HT1080 (cell line): ENCODE data around the gene PRPF4. TPM values are rescaled to one million over a fixed set of nuclear protein-coding genes. Genes with fewer than 3 reads are reported as not detected.
"Not testable (repeated sequence)": the region's sequence is repeated elsewhere in the genome, so short reads cannot be mapped to it uniquely, and the experiment has no call there.

Experiments
- DNase-seq: peaks from one replicate; pipeline ENCODE4 v3.0.0-alpha.2; 2015; ENCODE audit warnings: low read depth
- polyA plus RNA-seq, 2 experiments: library from polyadenylated mRNA; depleted of rRNA; stranded (reverse); fragments of >200 nt; gene quantifications; 2 replicates each; pipeline ENCODE4 v1.2.3, GENCODE V29; 2015
- total RNA-seq: library from RNA; depleted of rRNA; stranded (reverse); fragments of >200 nt; shearing (Covaris generic); gene quantifications from 2 replicates; pipeline ENCODE4 v1.2.3, GENCODE V29; 2014; rRNA removed

PRPF4 gene
- total RNA-seq, result 98.4 and 101 TPM in 2 replicates
- polyA plus RNA-seq (2015; cell fraction: cytosol; rRNA removed), result 68.5 and 71.8 TPM in 2 replicates
- polyA plus RNA-seq (2015; cell fraction: nucleus; rRNA removed), result 46.8 and 50.6 TPM in 2 replicates

- peak; percentile 99 for DNase-seq
These were observed at the start of gene PRPF4, which contains the start of gene CDC26 for GRCh38 chr9:113275157-113276131. PRPF4 (plus strand) TSS chr9:113275658; CDS start chr9:113275744, 86 bp downstream. CDC26 (minus strand) TSS chr9:113275572; CDS start chr9:113272507, 3,065 bp downstream.

GRCh38 chr9:113227436-113227835 is 48.0 kb upstream of the PRPF4 start:
- no peak for DNase-seq

DNA sequence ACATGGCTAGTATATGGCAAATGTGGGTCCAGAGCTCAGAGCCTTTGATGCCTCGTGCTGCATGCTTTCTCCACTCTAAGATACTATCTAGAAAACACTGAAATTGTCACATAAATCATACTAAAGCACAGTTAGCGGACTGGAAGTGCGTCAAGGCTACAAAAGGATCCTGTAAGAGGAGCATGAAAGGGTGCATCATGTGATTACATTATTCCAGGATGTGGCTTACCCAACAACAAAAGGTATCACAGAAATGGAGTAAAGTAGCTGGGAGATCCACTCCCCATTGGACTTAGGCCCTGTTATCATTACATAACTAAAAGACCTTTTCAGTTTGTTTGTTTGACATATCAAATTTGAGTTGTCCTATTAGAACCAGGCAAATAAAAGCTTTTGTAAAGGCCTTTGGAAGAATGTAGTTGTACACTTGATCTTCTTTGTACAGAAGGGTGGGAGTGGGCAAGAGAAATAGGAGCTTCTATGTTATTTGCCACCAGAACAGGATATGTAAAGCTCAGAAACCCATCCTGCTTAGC is 47.3 kb upstream of the PRPF4 start:
- peak; percentile 2 for DNase-seq

- no peak for DNase-seq
These were observed 43.8 kb upstream of the PRPF4 start for GRCh38 chr9:113231701-113232100.

DNA sequence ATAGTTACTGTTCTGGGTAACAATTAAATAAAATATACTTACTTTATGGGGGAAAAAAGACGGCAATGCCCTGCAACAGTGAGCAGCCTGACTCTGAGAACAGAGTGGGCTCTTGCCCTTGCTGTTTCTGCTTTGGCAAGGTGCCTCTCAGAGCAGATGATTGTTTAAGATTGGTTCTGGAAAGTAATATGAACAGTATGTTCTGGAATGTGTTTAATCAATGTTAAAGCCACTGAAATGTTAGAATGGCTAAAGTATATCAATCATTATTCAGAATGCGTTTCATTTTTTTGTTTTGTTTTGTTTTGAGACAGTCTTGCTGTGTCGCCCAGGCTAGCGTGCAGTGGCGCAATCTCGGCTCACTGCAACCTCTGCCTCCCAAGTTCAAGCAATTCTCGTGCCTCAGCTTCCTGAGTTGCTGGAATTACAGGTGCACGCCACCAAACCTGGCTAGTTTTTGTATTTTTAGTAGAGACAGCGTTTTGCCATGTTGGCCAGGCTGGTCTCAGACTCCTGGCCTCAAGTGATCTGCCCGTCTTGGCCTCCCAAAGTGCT is 39.7 kb upstream of the PRPF4 start:
- DNase-seq, result not testable (repeated sequence)

DNA sequence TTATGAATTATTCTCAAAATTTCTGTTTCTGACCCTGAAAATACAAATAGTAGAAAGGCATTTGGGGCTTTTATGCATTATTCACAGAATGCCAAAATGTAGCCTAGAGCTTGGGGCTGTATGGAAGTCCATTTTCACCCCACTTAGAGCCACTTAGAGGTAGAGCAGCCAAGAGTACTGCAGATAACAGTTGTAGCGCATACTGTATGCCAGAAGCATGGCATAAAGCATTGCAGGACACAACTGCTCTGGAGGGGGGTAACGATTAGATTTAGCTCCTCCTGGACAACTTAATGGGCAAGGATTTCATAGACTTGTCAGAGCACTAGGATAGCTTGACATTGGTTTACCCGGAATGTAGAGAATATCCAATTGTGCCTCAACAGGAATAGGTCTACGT is 38.4 kb upstream of the PRPF4 start:
- DNase-seq, result no peak

GRCh38 chr9:113238202-113238858 is 37.1 kb upstream of the PRPF4 start:
- DNase-seq, result no peak

- no peak for DNase-seq
These were observed 36.6 kb upstream of the PRPF4 start for GRCh38 chr9:113238859-113239232.

DNA sequence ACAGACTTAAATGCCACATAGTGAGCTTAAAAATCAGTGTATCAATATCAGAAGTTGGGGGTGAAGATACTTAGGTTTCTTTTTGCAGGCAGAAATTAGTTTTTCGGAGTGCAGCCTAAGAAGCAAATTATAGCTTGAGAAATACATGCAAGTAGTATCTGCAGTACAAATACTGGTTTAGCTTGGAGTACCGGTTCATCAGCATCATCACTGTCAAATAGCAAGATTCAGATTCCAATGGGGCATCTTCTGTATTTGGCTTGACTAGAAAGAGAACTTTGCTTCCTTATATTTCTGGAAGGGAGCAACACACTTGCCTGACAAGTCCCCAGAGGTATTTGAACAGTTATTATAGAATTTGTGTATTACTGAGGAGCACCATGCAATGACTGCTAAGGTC is 34.3 kb upstream of the PRPF4 start:
- DNase-seq, result no peak

- DNase-seq, result no peak
These were observed 30.9 kb upstream of the PRPF4 start for GRCh38 chr9:113244556-113244955.

GRCh38 chr9:113245894-113246293 is 29.6 kb upstream of the PRPF4 start:
- no peak for DNase-seq

DNA sequence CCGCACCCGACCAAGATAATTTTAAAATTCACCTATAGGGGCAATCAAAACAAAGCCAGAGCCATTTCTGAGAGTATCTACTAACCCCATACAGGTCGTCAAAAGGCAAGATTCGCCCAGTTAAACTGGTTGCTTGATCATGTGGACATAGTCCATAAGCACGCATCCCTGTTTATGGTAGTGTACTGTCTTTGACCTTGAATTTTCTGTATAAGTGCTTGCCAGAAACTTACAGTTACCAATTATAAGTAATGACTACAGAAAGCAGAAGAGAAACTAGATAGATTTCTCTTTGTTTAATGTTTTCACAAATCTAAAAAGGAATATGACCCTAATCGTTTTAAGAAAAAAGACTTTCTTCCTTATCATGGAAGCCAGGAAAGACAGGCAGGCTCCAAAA is 28.5 kb upstream of the PRPF4 start:
- DNase-seq, result no peak

DNA sequence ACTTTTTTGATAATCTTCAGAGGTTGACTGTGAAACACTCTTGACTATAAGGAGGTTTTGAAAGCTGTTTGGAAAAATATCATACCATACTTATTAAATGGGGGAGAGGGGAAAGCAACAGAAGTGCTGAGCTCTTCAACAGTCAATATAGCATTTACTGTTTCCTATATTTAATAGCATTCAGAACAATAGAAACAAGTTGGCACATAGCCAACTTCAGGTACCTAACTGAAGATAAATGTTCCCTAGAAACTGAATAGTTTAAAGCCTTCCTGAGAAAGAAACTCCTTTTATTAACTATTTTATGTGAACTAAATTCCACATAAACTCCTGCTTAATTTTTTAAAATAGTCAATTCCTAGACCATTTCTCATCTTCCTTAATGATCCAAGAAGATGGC is 27.8 kb upstream of the PRPF4 start:
- DNase-seq, result no peak

DNA sequence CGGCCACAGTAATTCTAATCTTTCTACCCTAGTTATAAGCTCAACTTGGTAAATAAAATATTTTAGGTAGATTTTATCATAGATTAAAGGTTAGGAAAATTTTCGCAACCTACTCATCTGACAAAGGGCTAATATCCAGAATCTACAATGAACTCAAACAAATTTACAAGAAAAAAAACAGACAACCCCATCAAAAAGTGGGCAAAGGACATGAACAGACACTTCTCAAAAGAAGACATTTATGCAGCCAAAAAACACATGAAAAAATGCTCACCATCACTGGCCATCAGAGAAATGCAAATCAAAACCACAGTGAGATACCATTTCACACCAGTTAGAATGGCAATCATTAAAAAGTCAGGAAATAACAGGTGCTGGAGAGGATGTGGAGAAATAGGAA is 25.8 kb upstream of the PRPF4 start:
- not testable (repeated sequence) for DNase-seq

DNA sequence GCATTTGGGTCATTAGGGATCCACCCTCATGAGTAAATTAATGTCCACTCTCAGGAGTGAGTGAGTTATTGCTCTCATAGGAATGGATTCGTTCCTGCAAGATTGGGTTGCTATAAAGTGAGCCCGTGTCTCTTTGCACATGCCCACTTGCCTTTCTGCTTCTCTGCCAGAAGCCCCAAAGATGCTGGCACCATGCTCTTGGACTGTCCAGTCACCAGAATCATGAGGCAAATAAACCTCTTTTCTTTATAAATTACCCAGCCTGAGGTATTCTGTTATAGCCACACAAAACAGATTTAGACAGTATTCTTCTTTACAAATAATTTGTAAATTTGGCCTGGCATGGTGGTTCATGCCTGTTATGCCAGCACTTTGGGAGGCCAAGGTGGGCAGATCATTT is 24.7 kb upstream of the PRPF4 start:
- no peak for DNase-seq

GRCh38 chr9:113254991-113255390 is 20.5 kb upstream of the PRPF4 start:
- DNase-seq, result no peak

DNA sequence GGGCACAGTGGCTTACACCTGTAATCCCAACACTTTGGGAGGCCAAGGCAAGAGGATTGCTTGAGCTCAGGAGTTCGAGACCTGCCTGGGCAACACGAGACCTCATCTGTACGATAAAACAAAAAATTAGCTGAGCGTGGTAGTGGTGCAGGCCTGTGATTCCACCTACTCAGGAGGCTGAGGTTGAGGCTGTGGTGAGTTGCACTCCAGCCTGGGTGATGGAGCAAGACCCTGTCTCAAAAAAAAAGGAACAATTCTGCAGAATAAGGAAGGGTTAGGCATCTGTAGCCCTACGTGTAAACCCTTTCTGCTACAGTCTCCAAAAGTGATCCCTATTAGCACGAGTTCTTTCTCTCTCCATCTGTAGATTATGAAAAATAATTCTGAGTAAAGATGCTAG is 20.0 kb upstream of the PRPF4 start:
- DNase-seq, result no peak

- DNase-seq, result no peak
These were observed 17.6 kb upstream of the PRPF4 start for GRCh38 chr9:113257863-113258262.

GRCh38 chr9:113258282-113258681 is 17.2 kb upstream of the PRPF4 start:
- no peak for DNase-seq

GRCh38 chr9:113261917-113262671 is 13.4 kb upstream of the PRPF4 start:
- no peak for DNase-seq

DNA sequence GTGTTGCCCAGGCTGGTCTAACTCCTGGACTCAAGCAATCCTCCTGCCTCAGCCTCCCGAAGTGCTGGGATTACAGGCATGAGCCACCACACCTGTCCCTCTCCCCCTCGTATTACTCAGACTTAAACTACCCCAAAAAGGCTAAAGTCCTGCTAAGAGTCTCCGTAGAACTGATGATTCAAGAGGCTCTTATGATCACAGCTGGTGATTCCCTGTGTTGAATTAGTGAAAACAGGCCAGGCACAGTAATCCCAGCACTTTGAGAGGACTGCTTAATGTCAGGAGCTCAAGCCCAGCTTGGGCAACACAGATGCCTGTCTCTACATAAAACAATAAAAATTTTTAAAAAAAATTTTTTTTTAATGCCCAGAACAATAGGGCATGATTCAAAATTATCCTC is 9.3 kb upstream of the PRPF4 start:
- DNase-seq, result no peak
